GM21723 (cell line): ENCODE data around the gene TCFL5.

Experiments used
- ATAC-seq: cut with Tn5 transposase; IDR thresholded peaks from one replicate; pipeline ENCODE4 v1.9.1; 2021; ENCODE audit warnings: mild to moderate bottlenecking, moderate library complexity; ENCODE audit not compliant: unreplicated experiment

TCFL5 gene

GRCh38 chr20:62825333-62825985 lies 36.2 kb downstream of the TCFL5 start:
- ATAC-seq: no peak

- ATAC-seq: no peak
Observed at GRCh38 chr20:62824476-62825332, 36.9 kb downstream of the TCFL5 start.

GRCh38 chr20:62823688-62824475 lies 37.7 kb downstream of the TCFL5 start:
- no peak for ATAC-seq

- ATAC-seq: peak; percentile 45
Observed at GRCh38 chr20:62822788-62823651, 38.6 kb downstream of the TCFL5 start.

- ATAC-seq: no peak
Observed at GRCh38 chr20:62822239-62822787, 39.3 kb downstream of the TCFL5 start.

GRCh38 chr20:62821726-62822210 lies 39.9 kb downstream of the TCFL5 start:
- ATAC-seq: no peak

GRCh38 chr20:62820962-62821725 lies 40.5 kb downstream of the TCFL5 start:
- ATAC-seq: no peak

- ATAC-seq: no peak
Observed at GRCh38 chr20:62820208-62820961, 41.2 kb downstream of the TCFL5 start.

GRCh38 chr20:62819494-62820174 lies 42.0 kb downstream of the TCFL5 start:
- ATAC-seq: no peak

GRCh38 chr20:62818592-62819493 lies 42.8 kb downstream of the TCFL5 start:
- no peak for ATAC-seq

- no peak for ATAC-seq
Observed at GRCh38 chr20:62817975-62818591, 43.5 kb downstream of the TCFL5 start.

- no peak for ATAC-seq
Observed at GRCh38 chr20:62816884-62817873, 44.4 kb downstream of the TCFL5 start, which contains the start of gene COL9A3. COL9A3 (plus strand) TSS chr20:62817050; CDS start chr20:62817065, 15 bp downstream.

- no peak for ATAC-seq
Observed at GRCh38 chr20:62816031-62816883, 45.4 kb downstream of the TCFL5 start.
